ENCODE results near the gene B4GAT1.
"Not testable (repeated sequence)": the region's sequence is repeated elsewhere in the genome, so short reads cannot be mapped to it uniquely, and the experiment has no call there.

B4GAT1 gene

DNA sequence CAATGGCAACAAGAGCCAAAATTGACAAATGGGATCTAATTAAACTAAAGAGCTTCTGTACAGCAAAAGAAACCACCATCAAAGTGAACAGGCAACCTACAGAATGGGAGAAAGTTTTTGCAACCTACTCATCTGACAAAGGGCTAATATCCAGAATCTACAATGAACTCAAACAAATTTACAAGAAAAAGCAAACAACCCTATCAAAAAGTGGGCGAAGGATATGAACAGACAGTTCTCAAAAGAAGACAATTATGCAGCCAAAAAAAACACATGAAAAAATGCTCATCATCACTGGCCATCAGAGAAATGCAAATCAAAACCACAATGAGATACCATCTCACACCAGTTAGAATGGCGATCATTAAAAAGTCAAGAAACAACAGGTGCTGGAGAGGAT, 27.1 kb downstream of the B4GAT1 start:
- H3K27me3 Mint-ChIP-seq; ATAC-seq (replicated peaks; ENCODE audit: extremely low read depth, poor library complexity, severe bottlenecking); H3K9me3 Mint-ChIP-seq; H3K27ac Mint-ChIP-seq (ENCODE audit: low read depth); H3K4me3 Mint-ChIP-seq; H3K36me3 Mint-ChIP-seq (ENCODE audit: insufficient read depth); DNase-seq (ENCODE audit: low spot score in 2 of 2): not testable (repeated sequence)
- peaks cover 27% of the 10 kb centered on the region for H3K4me1 Mint-ChIP-seq

- ATAC-seq (replicated peaks; ENCODE audit: extremely low read depth, poor library complexity, severe bottlenecking): no peak
- no peak for DNase-seq (ENCODE audit: low spot score in 2 of 2)
- Mint-ChIP-seq H3K4me3 (peak overlapping the region; percentile 61), H3K36me3 (ENCODE audit: insufficient read depth) (peaks cover 12% of the 10 kb centered on the region), H3K27ac (ENCODE audit: low read depth) (peak overlapping the region; percentile 85), H3K4me1 (peaks cover 37% of the 10 kb centered on the region), H3K9me3 (no peaks in the 10 kb centered on the region), H3K27me3 (no peaks in the 10 kb centered on the region)
Observed at GRCh38 chr11:66318600-66318970, 28.8 kb downstream of the B4GAT1 start.

DNA sequence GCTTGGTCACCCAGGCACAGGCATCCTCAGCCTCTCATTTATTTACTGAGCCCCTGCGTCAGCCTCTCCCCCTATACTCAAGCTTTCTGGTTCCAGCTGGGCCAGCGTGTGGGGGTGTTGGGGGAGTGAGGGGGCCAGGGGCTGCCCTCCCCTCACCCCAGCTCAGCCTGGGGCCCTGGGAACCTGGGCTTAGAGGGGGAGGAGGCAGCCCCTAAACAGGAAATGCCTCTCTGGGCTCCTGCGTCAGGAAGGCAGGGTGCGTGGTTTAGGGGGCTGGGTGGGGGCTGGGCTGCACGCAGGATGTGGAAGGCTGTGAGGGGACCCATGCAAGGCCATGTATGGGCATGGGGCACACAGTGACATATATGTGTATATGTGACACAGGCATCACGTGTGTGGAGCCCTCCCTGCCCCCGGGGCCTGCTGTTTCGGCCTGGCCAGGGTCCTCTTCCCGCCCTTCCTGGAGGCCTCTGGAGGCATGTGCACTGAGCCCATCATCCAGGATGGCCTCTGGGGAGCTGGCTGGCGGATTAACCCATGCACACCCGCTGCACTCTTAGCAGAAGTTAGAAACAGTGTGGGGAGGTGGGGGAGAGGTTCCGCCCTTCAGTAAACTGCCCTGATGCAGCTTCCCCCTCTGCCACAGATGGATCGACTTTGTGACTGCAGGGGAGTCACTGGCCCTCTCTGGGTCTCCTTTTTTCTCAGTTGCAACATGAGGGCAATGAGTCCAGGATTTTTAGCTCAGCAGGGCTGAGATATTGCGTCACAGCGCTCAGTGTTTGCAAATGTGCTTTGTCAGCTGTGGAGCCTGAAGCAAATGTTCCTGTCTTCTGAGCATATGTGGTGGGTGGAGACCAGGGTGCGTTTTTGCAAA, 29.5 kb downstream of the B4GAT1 start:
- Mint-ChIP-seq H3K27ac (ENCODE audit: low read depth) (peak overlapping the region; percentile 85), H3K4me3 (peak overlapping the region; percentile 61), H3K27me3 (no peaks in the 10 kb centered on the region), H3K36me3 (ENCODE audit: insufficient read depth) (peaks cover 12% of the 10 kb centered on the region), H3K4me1 (peaks cover 37% of the 10 kb centered on the region), H3K9me3 (no peaks in the 10 kb centered on the region)
- DNase-seq (ENCODE audit: low spot score in 2 of 2) (peak in 1 of 2 donors; percentile 66), ATAC-seq (replicated peaks; ENCODE audit: extremely low read depth, poor library complexity, severe bottlenecking) (peak; percentile 97)

- H3K27ac Mint-ChIP-seq (ENCODE audit: low read depth): peak overlapping the region; percentile 85
- no peaks in the 10 kb centered on the region for H3K27me3 Mint-ChIP-seq
- no peak for DNase-seq (ENCODE audit: low spot score in 2 of 2)
- H3K9me3 Mint-ChIP-seq: no peaks in the 10 kb centered on the region
- ATAC-seq (replicated peaks; ENCODE audit: extremely low read depth, poor library complexity, severe bottlenecking): no peak
- peak overlapping the region; percentile 61 for H3K4me3 Mint-ChIP-seq
- peaks cover 17% of the 10 kb centered on the region for H3K36me3 Mint-ChIP-seq (ENCODE audit: insufficient read depth)
- peaks cover 40% of the 10 kb centered on the region for H3K4me1 Mint-ChIP-seq
Observed at GRCh38 chr11:66317322-66317722, 30.1 kb downstream of the B4GAT1 start.

- Mint-ChIP-seq H3K27me3 (no peaks in the 10 kb centered on the region), H3K4me1 (peaks cover 44% of the 10 kb centered on the region), H3K4me3 (peak within 1 kb of the TSS; percentile 79), H3K27ac (ENCODE audit: low read depth) (peak within 1 kb of the TSS; percentile 85), H3K9me3 (no peaks in the 10 kb centered on the region), H3K36me3 (ENCODE audit: insufficient read depth) (peaks cover 17% of the 10 kb centered on the region)
- ATAC-seq (replicated peaks; ENCODE audit: extremely low read depth, poor library complexity, severe bottlenecking): no peak
- DNase-seq (ENCODE audit: low spot score in 2 of 2): no peak
Observed at GRCh38 chr11:66316849-66317251, 30.6 kb downstream of the B4GAT1 start, which contains the start of gene CD248. Gene CD248 (minus strand): TSS chr11:66317044. CDS start chr11:66317027, 17 bp downstream.

DNA sequence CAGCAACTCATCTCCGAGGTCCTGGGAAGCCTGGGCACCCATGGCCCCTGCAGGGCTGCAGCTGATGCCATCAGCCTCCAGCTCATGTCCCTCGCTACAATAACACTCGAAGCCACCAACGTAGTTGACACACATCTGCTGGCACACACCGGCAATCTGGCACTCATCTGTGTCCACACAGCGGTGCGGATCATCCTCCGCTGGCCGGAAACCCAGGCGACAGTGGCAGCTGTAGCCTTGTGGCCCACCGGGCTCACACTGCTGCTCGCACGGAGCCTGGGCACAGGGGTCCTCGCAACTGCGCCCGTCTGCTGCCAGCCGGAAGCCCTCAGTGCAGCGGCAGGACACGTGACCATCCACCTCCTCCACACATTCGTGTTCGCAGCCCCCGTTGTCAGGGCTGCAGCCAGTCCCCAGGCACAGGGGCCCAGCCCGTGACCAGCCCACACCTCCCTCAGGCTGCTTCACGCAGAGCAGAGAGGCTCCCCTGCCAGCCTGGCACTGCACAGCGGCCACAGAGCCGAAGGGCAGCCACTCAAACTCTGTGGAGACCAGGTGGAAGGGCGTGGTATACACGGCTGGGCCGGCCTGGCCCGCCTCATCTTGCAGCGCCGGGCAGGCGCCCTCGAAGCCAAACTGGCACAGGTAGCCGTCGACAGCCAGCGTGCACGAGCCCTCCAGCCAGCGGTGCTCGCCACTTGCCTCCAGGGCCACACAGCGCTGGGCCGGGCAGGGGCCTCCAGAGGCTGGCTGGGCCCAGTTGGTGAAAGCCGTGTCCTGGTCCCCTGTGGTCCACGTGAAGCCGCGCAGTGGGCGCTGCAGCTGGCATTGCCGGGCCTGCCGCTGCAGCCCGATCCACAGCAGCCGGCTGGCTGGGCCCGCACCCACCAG, 31.3 kb downstream of the B4GAT1 start:
- H3K4me3 Mint-ChIP-seq: peak overlapping the region; percentile 79
- no peaks in the 10 kb centered on the region for H3K9me3 Mint-ChIP-seq
- H3K27ac Mint-ChIP-seq (ENCODE audit: low read depth): peak overlapping the region; percentile 84
- peaks cover 17% of the 10 kb centered on the region for H3K36me3 Mint-ChIP-seq (ENCODE audit: insufficient read depth)
- DNase-seq (ENCODE audit: low spot score in 2 of 2) (no peak), ATAC-seq (replicated peaks; ENCODE audit: extremely low read depth, poor library complexity, severe bottlenecking) (no peak)
- H3K27me3 Mint-ChIP-seq: no peaks in the 10 kb centered on the region
- H3K4me1 Mint-ChIP-seq: peaks cover 47% of the 10 kb centered on the region

GRCh38 chr11:66315498-66315885, 31.9 kb downstream of the B4GAT1 start:
- Mint-ChIP-seq H3K4me3 (peak overlapping the region; percentile 79), H3K27ac (ENCODE audit: low read depth) (peak overlapping the region; percentile 84), H3K4me1 (peaks cover 47% of the 10 kb centered on the region), H3K27me3 (no peaks in the 10 kb centered on the region), H3K9me3 (no peaks in the 10 kb centered on the region), H3K36me3 (ENCODE audit: insufficient read depth) (peaks cover 17% of the 10 kb centered on the region)
- ATAC-seq (replicated peaks; ENCODE audit: extremely low read depth, poor library complexity, severe bottlenecking): no peak
- no peak for DNase-seq (ENCODE audit: low spot score in 2 of 2)

- H3K27ac Mint-ChIP-seq (ENCODE audit: low read depth): peak overlapping the region; percentile 84
- H3K4me3 Mint-ChIP-seq: peak overlapping the region; percentile 79
- H3K4me1 Mint-ChIP-seq: peaks cover 47% of the 10 kb centered on the region
- no peaks in the 10 kb centered on the region for H3K9me3 Mint-ChIP-seq
- H3K36me3 Mint-ChIP-seq (ENCODE audit: insufficient read depth): peaks cover 17% of the 10 kb centered on the region
- no peak for DNase-seq (ENCODE audit: low spot score in 2 of 2)
- no peaks in the 10 kb centered on the region for H3K27me3 Mint-ChIP-seq
- no peak for ATAC-seq (replicated peaks; ENCODE audit: extremely low read depth, poor library complexity, severe bottlenecking)
Observed at GRCh38 chr11:66314561-66315497, 32.6 kb downstream of the B4GAT1 start.

GRCh38 chr11:66314186-66314501, 33.3 kb downstream of the B4GAT1 start:
- Mint-ChIP-seq H3K27ac (ENCODE audit: low read depth) (peak overlapping the region; percentile 83), H3K27me3 (no peaks in the 10 kb centered on the region), H3K4me1 (peaks cover 47% of the 10 kb centered on the region), H3K36me3 (ENCODE audit: insufficient read depth) (peaks cover 17% of the 10 kb centered on the region), H3K9me3 (no peaks in the 10 kb centered on the region), H3K4me3 (peak overlapping the region; percentile 79)
- no peak for ATAC-seq (replicated peaks; ENCODE audit: extremely low read depth, poor library complexity, severe bottlenecking)
- no peak for DNase-seq (ENCODE audit: low spot score in 2 of 2)

DNA sequence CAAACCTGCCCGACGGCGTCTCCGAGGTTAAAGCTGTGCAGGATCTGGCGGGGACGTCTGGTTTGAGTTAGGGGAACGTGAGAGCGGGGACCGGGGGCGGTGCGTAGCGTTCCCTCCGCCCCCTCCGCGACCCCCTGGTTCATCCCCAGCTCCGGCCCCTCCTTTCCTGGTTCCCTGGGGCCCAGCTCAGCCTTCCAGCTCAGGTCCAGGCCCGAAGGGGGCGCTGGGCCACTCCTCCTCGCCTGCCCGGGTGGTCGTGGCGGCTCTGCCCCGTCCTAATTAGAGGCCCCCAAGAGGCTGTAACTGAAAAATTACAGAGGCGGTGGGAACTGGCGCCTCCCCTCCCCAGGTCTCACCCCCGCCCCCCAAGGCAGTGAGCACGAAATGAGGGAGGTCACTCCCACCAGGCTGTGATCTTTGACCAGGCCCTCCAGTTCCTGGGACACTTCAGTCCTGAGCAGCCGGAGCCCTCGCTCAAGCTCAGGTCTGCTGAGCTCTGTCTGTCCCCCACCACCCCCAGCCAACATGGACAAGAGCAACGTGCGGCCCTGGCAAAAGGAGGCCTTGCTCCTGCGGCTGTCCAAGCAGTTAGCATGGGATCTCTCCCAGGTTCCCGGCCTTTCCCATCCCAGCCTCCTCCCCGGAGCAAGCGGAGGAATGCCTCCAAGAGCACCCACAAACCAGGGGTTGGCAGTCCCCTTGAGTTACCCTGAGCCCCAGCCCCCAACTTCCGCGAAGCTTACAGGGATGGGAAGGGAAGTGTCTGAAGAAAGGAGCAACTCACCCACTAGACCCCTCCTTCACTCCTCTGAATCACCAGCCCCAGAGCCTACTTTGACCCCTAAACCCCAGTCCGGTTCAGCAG, 33.9 kb downstream of the B4GAT1 start:
- ATAC-seq (replicated peaks; ENCODE audit: extremely low read depth, poor library complexity, severe bottlenecking) (no peak), DNase-seq (ENCODE audit: low spot score in 2 of 2) (no peak)
- H3K4me3 Mint-ChIP-seq: peak overlapping the region; percentile 79
- peaks cover 17% of the 10 kb centered on the region for H3K36me3 Mint-ChIP-seq (ENCODE audit: insufficient read depth)
- no peaks in the 10 kb centered on the region for H3K27me3 Mint-ChIP-seq
- no peaks in the 10 kb centered on the region for H3K9me3 Mint-ChIP-seq
- peaks cover 41% of the 10 kb centered on the region for H3K4me1 Mint-ChIP-seq
- H3K27ac Mint-ChIP-seq (ENCODE audit: low read depth): peak overlapping the region; percentile 83

- ATAC-seq (replicated peaks; ENCODE audit: extremely low read depth, poor library complexity, severe bottlenecking) (peak; percentile 74), DNase-seq (ENCODE audit: low spot score in 2 of 2) (peak; percentile 96 to 98)
- no peaks in the 10 kb centered on the region for H3K27me3 Mint-ChIP-seq
- H3K9me3 Mint-ChIP-seq: no peaks in the 10 kb centered on the region
- H3K27ac Mint-ChIP-seq (ENCODE audit: low read depth): peak overlapping the region; percentile 85
- H3K4me1 Mint-ChIP-seq: peaks cover 34% of the 10 kb centered on the region
- H3K36me3 Mint-ChIP-seq (ENCODE audit: insufficient read depth): peaks cover 17% of the 10 kb centered on the region
- H3K4me3 Mint-ChIP-seq: peak overlapping the region; percentile 79
Observed at GRCh38 chr11:66312549-66313320, 34.7 kb downstream of the B4GAT1 start.

All from central memory CD8-positive, alpha-beta T cell (primary cell).